CD4-positive, alpha-beta memory T cell (primary cell): ENCODE measurements around the gene MAP2K3. TPM values are rescaled to one million over a fixed set of nuclear protein-coding genes. Genes with fewer than 3 reads are reported as not detected.

Experiments used
- CTCF ChIA-PET: fragments of 350-600 bp; sonication (Branson Sonifier 250); formaldehyde crosslinking; loops from one replicate; lab custom pipeline; 2021; ENCODE audit warnings: inconsistent platforms; ENCODE audit not compliant: partially characterized antibody; lab: Charles Lee
- POLR2A ChIA-PET: fragments of 350-600 bp; sonication (Branson Sonifier 250); formaldehyde crosslinking; loops from one replicate; lab custom pipeline; 2021; ENCODE audit not compliant: partially characterized antibody; lab: Charles Lee
- DNase-seq, 5 donors: peaks; one replicate each; pipeline versions ENCODE4 v3.0.0 to v3.0.0-alpha.2; 2020 to 2022; ENCODE audit warnings: mixed read lengths in 1 of 5
- H3K27ac ChIP-seq: one replicate; pipeline ENCODE4 v1.7.0; 2013; ENCODE audit warnings: low read depth, low read length
- H3K27me3 ChIP-seq: 2 replicates; pipeline ENCODE4 v1.7.0; 2013; ENCODE audit warnings: mild to moderate bottlenecking, low read length, moderate library complexity; ENCODE audit not compliant: insufficient read depth
- H3K36me3 ChIP-seq: 2 replicates; pipeline ENCODE4 v1.7.0; 2013; ENCODE audit warnings: mild to moderate bottlenecking, low read length, moderate library complexity; ENCODE audit not compliant: insufficient read depth
- H3K4me1 ChIP-seq: 2 replicates; pipeline ENCODE4 v1.7.0; 2013; ENCODE audit warnings: mild to moderate bottlenecking, low read length, moderate library complexity; ENCODE audit not compliant: insufficient read depth
- H3K4me3 ChIP-seq, 2 donors: one replicate each; pipeline ENCODE4 v1.7.0; 2013; ENCODE audit warnings: low read length in 2 of 2, mild to moderate bottlenecking in 1 of 2
- H3K9me3 ChIP-seq, 2 donors: one replicate each; pipeline ENCODE4 v1.7.0; 2013; ENCODE audit warnings: low read length in 2 of 2, control low read depth in 1 of 2; ENCODE audit not compliant: control insufficient read depth in 1 of 2
- H3K27ac Mint-ChIP-seq, 7 donors: one replicate each; pipeline ENCODE4 v1.8.0; 2020 to 2021; ENCODE audit warnings: mixed read lengths in 7 of 7, mild to moderate bottlenecking in 6 of 7, inconsistent platforms in 3 of 7, moderate library complexity in 3 of 7
- H3K27me3 Mint-ChIP-seq, 2 donors: one replicate each; pipeline ENCODE4 v1.8.0; 2020 to 2021; ENCODE audit warnings: mixed read lengths in 2 of 2
- H3K36me3 Mint-ChIP-seq, 2 donors: one replicate each; pipeline ENCODE4 v1.8.0; 2020 to 2021; ENCODE audit warnings: mixed read lengths in 2 of 2, inconsistent platforms in 1 of 2, mild to moderate bottlenecking in 1 of 2
- H3K4me1 Mint-ChIP-seq, 4 donors: one replicate each; pipeline ENCODE4 v1.8.0; 2020 to 2021; ENCODE audit warnings: mixed read lengths in 4 of 4, mild to moderate bottlenecking in 1 of 4
- H3K4me3 Mint-ChIP-seq, 8 donors: one replicate each; pipeline ENCODE4 v1.8.0; 2020 to 2021; ENCODE audit warnings: mixed read lengths in 8 of 8, mild to moderate bottlenecking in 7 of 8, moderate library complexity in 6 of 8, inconsistent platforms in 3 of 8
- H3K9me3 Mint-ChIP-seq, 8 donors: one replicate each; pipeline ENCODE4 v1.8.0; 2020 to 2021; ENCODE audit warnings: mixed read lengths in 8 of 8, mild to moderate bottlenecking in 5 of 8, inconsistent platforms in 3 of 8, moderate library complexity in 1 of 8
- intact Hi-C: fragments of 100-400 bp; cut with micrococcal nuclease; formaldehyde crosslinking; loops from one replicate; pipeline ENCODE4 v1.15.1; 2023
- polyA plus RNA-seq, 2 donors: library from polyadenylated mRNA; unstranded; fragments of 300-500 nt; fragmentation: Illumina TruSeq; gene quantifications; one replicate each; pipeline ENCODE4 v1.2.3, GENCODE V29; 2021
- total RNA-seq, 2 experiments: library from RNA; stranded (reverse); gene quantifications; one replicate each; pipeline ENCODE4 v1.2.3, GENCODE V29; 2021

The MAP2K3 gene
- total and polyA plus RNA-seq, 4 experiments from 2014 or later, result 48.5 to 88.9 (median 57.9) TPM

DNA sequence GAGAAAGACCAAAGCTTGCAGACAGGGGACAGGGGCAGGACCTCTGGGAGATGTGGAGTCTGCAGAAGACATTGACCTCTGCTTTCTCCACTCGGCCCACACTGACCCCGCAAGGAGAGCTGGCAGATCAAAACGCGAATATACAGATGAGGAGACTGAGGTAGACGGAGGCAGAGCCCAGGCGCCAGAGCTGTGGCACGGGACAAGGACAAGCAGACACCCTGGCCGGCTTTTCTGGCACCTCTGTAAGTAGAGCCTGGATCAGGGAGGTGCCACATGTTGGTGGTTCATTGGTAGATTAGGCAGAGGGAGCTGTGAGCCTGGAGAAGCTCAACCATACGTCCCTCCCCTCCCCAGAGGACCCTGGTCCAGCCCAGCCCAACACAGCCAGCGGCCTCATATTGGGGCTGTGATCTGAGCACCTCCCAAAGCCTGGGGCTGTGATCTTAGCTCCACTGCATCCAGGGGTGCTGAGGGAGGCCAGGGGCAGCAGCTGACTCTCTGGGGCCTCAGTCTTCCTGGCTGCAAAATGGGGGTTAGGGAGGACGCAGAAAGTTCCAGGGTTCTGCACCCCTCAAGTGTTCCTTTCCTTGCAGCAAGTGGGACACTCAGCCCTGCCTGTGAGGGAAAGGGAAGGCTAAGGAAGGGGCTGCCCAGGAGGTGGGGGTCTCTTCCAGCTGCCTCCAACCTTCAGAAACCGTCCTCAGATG lies 35.3 kb upstream of the MAP2K3 start:
- ChIA-PET CTCF (interaction anchor here (0.8 to 2.5 kb wide), 4 partner anchors 9 to 208 kb away, joined by 3 to 8 read pairs (median 4); no protein-coding TSS in a partner anchor), POLR2A (interaction anchor here (0.7 kb wide), 1 partner anchor 238 kb away, joined by 3 read pairs; no protein-coding TSS in a partner anchor)
- H3K9me3 Mint-ChIP-seq, result no peaks in the 10 kb centered on the region
- H3K4me3 Mint-ChIP-seq, result peak overlapping the region in 1 of 8 donors; percentile 64
- Histone ChIP-seq H3K27me3 (no peaks in the 10 kb centered on the region), H3K4me1 (peaks cover 27% of the 10 kb centered on the region), H3K36me3 (no peaks in the 10 kb centered on the region), H3K9me3 (no peaks in the 10 kb centered on the region), H3K27ac (no peak overlapping the region), H3K4me3 (no peak overlapping the region)
- H3K27me3 Mint-ChIP-seq, result no peaks in the 10 kb centered on the region
- H3K4me1 Mint-ChIP-seq, result peaks cover 21 to 49% (median 36%) of the 10 kb centered on the region in 4 donors
- intact Hi-C loops, result no loop called here
- DNase-seq, result no peak
- peak overlapping the region in 3 of 7 donors; percentile 25 to 41 (median 38) for H3K27ac Mint-ChIP-seq
- H3K36me3 Mint-ChIP-seq, result peaks cover 0 to 3% of the 10 kb centered on the region in 2 donors

DNA sequence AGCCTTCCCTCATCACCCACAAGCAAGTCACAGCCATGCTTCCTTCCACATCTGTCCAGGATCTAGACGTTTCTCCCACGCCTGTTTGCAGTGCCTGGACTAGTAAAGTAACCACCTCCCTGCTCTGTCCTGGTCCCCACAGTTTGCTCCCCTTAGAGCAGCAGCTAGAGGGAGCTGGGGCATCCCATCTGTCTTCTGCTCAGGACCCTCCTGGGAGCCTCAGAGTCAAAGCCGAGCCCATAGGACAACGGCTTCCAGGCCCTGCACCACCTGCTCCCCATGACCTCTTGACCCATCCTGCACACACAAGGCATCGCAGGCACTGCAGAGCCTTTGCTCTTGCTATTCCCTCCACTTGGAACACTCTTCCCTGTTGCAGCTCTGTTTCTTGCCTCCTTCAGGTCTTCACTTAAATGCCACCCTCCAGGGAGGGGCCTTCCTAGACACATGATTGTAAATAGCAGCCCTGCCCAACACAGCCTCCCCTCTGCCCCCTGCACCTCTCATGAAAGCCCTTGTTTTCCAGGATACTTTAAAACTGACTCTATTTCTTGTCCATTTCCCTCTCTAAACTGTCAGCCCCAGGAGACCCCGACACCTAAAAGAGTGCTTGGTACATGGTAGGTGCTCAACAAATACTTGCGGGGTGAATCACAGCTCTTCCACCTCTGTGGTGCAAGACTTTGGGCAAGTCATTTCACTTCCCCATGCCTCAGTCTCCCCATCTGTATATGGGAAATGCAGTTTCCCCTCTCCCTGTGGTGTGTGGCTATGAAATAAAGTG lies 34.4 kb upstream of the MAP2K3 start:
- Histone ChIP-seq H3K9me3 (no peaks in the 10 kb centered on the region), H3K4me1 (peaks cover 27% of the 10 kb centered on the region), H3K27me3 (no peaks in the 10 kb centered on the region), H3K4me3 (no peak overlapping the region), H3K36me3 (no peaks in the 10 kb centered on the region), H3K27ac (no peak overlapping the region)
- CTCF ChIA-PET, result interaction anchor here (1.1 to 5.3 kb wide), 5 partner anchors 10 to 207 kb away, joined by 3 to 25 read pairs (median 5); no protein-coding TSS in a partner anchor
- Mint-ChIP-seq H3K9me3 (no peaks in the 10 kb centered on the region), H3K4me3 (peak overlapping the region in 3 of 8 donors; percentile 11 to 47 (median 40)), H3K27ac (peak overlapping the region; percentile 3 to 72 (median 41)), H3K36me3 (peaks cover 0 to 3% of the 10 kb centered on the region in 2 donors), H3K27me3 (no peaks in the 10 kb centered on the region), H3K4me1 (peaks cover 19 to 54% (median 35%) of the 10 kb centered on the region in 4 donors)
- POLR2A ChIA-PET, result interaction anchor here (1.0 to 4.2 kb wide), 3 partner anchors 25 to 207 kb away, joined by 3 to 48 read pairs (median 10); no protein-coding TSS in a partner anchor
- intact Hi-C loops, result no loop called here
- DNase-seq, result no peak

DNA sequence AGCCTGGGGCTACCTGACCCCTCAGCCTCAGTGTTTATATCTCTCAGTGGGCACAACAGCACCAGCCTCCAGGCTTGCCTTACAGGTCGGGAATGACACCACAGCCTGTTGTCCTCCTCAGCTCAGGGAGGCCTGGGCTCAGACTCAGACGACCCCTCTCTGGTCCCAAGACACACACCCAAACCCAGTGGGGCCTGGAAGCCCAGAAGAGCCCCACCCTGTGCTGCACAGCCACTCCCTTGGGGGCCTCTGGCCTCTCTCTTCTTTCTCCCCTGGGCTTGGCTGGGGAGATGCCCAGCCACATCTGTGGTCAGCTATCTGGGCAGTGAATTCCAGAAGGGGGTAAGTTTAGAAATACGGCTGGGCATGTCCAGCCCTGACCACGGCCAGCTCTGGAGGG lies 33.7 kb upstream of the MAP2K3 start:
- no peak for DNase-seq
- no peaks in the 10 kb centered on the region for H3K36me3 ChIP-seq
- no peak overlapping the region for H3K27ac ChIP-seq
- H3K4me1 ChIP-seq, result peaks cover 27% of the 10 kb centered on the region
- Mint-ChIP-seq H3K9me3 (no peaks in the 10 kb centered on the region), H3K36me3 (peaks cover 0 to 3% of the 10 kb centered on the region in 2 donors), H3K4me1 (peaks cover 19 to 54% (median 32%) of the 10 kb centered on the region in 4 donors), H3K27ac (peak overlapping the region in 2 of 7 donors; percentile 41 to 72), H3K4me3 (peak overlapping the region in 3 of 8 donors; percentile 11 to 44 (median 40)), H3K27me3 (no peaks in the 10 kb centered on the region)
- H3K27me3 ChIP-seq, result no peaks in the 10 kb centered on the region
- no peaks in the 10 kb centered on the region for H3K9me3 ChIP-seq
- intact Hi-C loops, result no loop called here
- H3K4me3 ChIP-seq, result no peak overlapping the region
- ChIA-PET POLR2A (interaction anchor here (1.0 to 4.2 kb wide), 3 partner anchors 25 to 208 kb away, joined by 3 to 48 read pairs (median 10); no protein-coding TSS in a partner anchor), CTCF (interaction anchor here (1.1 to 5.3 kb wide), 3 partner anchors 11 to 130 kb away, joined by 3 to 25 read pairs (median 8); no protein-coding TSS in a partner anchor)

DNA sequence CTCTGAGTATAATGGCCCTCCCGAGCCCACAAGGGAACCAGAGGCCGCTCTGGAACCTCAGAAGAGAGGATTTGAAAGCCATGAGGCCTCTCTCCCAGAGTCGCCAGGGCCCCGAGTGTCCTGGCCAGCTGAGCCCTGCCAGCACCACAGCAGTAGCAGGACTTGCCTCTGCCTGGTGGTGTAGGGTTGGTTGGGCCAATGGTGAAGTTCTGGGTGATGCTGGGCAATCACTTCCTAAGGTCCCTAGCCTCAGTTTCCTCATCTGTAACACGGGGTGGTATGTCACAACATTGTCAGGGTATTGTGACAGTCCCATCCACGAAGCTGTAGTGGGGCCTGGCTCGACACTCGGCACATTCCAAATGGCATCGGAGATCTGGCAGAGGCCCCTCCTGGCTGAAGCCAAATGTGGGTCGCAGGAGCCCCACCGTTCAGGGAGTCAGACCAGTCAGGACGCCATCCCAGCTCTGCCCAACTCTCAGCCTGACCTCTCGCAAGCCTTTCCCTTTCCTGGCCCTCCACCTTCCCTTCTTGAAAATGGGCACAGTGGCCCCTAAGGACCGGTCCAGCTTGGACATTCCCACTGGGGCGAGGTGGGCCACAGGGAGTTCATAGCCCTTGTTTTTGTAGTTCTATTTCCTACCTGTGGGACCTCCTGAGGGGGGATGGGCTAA lies 33.0 kb upstream of the MAP2K3 start:
- Mint-ChIP-seq H3K36me3 (peaks cover 0 to 3% of the 10 kb centered on the region in 2 donors), H3K27ac (peak overlapping the region; percentile 8 to 81 (median 76)), H3K9me3 (no peaks in the 10 kb centered on the region), H3K4me1 (peaks cover 19 to 54% (median 31%) of the 10 kb centered on the region in 4 donors), H3K4me3 (peak overlapping the region in 7 of 8 donors; percentile 12 to 87 (median 83)), H3K27me3 (no peaks in the 10 kb centered on the region)
- no peaks in the 10 kb centered on the region for H3K9me3 ChIP-seq
- no peaks in the 10 kb centered on the region for H3K27me3 ChIP-seq
- no peak overlapping the region for H3K27ac ChIP-seq
- DNase-seq, result no peak
- intact Hi-C loops, result loop anchor here (2.0 kb wide), 1 partner anchor 209 kb away; the partner anchor contains the start of gene USP22
- no peak overlapping the region for H3K4me3 ChIP-seq
- no peaks in the 10 kb centered on the region for H3K36me3 ChIP-seq
- POLR2A ChIA-PET, result interaction anchor here (0.8 to 4.2 kb wide), 4 partner anchors 10 to 38 kb away, joined by 3 to 48 read pairs (median 14); partner anchors contain the start of gene TMEM11
- CTCF ChIA-PET, result interaction anchor here (1.1 to 5.3 kb wide), 2 partner anchors 28 to 131 kb away, joined by 3 to 25 read pairs; no protein-coding TSS in a partner anchor
- peaks cover 27% of the 10 kb centered on the region for H3K4me1 ChIP-seq

DNA sequence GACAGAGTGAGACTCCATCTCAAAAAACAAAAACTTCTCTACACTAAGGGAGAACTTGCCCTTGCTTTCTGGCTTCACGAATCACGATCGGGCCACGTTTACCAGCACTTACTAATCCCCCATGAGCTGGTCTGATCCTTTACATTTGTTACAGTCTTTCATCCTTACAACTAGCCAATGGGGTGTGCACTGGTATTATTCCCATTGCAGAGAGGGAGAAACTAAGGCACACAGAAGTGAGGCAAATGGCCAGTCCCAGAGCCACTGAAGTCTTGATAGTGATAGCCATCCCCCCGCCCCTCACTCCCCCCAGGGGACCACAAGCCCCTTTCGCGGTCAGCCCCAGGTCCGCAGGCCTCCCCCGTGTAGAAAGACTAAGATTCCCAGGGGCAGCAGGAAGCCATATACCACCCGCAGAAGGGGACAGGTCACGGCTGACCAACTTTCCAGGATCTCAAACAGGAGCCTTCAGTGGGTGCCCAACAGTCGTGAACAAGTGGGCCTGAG lies 32.2 kb upstream of the MAP2K3 start:
- ChIA-PET CTCF (interaction anchor here (1.5 to 5.3 kb wide), 2 partner anchors 28 to 133 kb away, joined by 3 to 25 read pairs; no protein-coding TSS in a partner anchor), POLR2A (interaction anchor here (0.6 to 4.2 kb wide), 7 partner anchors 16 to 1096 kb away, joined by 3 to 48 read pairs (median 10); partner anchors contain the start of genes DHRS7B and TMEM11)
- H3K27me3 ChIP-seq, result no peaks in the 10 kb centered on the region
- peaks cover 0 to 3% of the 10 kb centered on the region in 2 donors for H3K36me3 Mint-ChIP-seq
- H3K27ac ChIP-seq, result no peak overlapping the region
- H3K4me1 Mint-ChIP-seq, result peaks cover 19 to 54% (median 31%) of the 10 kb centered on the region in 4 donors
- H3K9me3 Mint-ChIP-seq, result no peaks in the 10 kb centered on the region
- DNase-seq, result no peak
- H3K9me3 ChIP-seq, result no peaks in the 10 kb centered on the region
- H3K27me3 Mint-ChIP-seq, result no peaks in the 10 kb centered on the region
- H3K4me3 ChIP-seq, result peak overlapping the region; percentile 23 to 42
- no peaks in the 10 kb centered on the region for H3K36me3 ChIP-seq
- intact Hi-C loops, result loop anchor here (2.0 kb wide), 1 partner anchor 210 kb away; the partner anchor contains the start of gene USP22
- peak overlapping the region; percentile 81 to 88 (median 86) for H3K4me3 Mint-ChIP-seq
- peak overlapping the region; percentile 8 to 86 (median 78) for H3K27ac Mint-ChIP-seq
- peaks cover 27% of the 10 kb centered on the region for H3K4me1 ChIP-seq
